Stimulated activated CD8-positive, alpha-beta memory T cell treated with anti-CD3 and anti-CD28 coated beads, Interleukin-4, amount 100 ng/mL, for 4 hours (primary cell): ENCODE results near the gene CENPB.

Source experiments
- DNase-seq, 2 donors: peaks; one replicate each; pipeline ENCODE4 v3.0.0-alpha.2; 2020; ENCODE audit warnings: low read depth in 2 of 2, low spot score in 1 of 2

The CENPB gene

DNA sequence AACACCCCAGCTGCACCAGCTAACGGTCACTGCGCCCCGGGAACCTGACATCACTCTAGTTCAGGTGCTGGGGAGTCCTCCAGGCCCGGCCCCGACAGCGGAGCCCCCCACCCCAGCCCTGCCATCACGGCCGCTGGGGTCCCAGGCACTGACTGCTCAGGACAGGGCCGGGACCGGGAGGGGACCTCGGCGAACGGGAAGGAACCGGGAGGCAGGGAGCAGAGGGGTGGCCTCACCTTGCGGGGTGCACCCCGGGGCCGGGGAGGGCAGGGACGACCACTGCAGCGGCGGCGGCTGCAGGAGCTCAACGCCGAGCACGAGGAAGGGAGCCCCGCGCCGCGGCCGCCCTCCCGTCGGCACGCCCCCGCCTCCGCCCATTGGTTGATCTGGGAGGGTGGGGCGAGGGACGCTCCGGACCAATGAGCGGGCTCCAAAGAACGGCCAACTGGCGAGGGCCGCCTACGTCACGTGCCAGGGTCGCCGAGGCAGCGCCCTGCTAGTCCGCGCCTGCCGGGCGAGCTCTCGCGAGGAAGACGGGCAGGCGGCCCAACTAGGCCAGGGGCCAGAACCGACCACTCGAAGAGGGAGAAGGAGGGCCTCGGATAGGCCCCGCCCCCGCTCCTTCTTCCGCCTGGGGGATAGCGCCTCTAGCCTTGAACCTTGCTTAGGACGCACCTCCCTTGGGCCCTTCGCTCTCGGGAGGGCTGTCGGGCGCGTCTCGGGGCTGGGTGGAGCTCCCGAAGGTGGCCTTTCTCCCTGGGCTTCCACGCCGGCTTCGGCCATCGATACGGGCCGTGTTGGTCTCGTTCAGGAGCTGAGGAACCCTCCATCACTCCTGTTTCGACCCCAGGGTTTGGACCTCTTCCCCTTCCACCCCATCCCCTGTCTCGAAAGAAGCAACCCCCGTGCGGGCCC, 18.9 kb downstream of the CENPB start, which contains the start of gene ADISSP:
ADISSP (minus strand) TSS at position 327 of the 915 bp plus-strand sequence. CDS start 7,653 bp downstream, outside the sequence.
- peak; percentile 89 to 94 for DNase-seq

DNA sequence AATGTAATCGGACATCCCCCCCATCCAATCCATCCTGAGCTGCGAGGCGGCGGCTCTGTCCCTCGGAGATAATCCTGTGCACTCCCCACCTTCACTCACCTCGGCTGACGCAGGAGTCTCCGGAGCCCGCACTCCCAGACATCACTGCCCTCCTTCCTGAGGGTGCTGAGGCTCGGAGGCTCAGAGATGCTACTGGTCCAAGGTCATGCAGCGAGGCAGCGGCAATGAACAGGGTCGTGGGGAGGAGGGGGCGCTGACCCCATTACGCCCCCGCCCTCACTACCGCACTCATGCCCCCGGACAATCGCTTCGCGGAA, 19.5 kb downstream of the CENPB start:
- DNase-seq: no peak

DNA sequence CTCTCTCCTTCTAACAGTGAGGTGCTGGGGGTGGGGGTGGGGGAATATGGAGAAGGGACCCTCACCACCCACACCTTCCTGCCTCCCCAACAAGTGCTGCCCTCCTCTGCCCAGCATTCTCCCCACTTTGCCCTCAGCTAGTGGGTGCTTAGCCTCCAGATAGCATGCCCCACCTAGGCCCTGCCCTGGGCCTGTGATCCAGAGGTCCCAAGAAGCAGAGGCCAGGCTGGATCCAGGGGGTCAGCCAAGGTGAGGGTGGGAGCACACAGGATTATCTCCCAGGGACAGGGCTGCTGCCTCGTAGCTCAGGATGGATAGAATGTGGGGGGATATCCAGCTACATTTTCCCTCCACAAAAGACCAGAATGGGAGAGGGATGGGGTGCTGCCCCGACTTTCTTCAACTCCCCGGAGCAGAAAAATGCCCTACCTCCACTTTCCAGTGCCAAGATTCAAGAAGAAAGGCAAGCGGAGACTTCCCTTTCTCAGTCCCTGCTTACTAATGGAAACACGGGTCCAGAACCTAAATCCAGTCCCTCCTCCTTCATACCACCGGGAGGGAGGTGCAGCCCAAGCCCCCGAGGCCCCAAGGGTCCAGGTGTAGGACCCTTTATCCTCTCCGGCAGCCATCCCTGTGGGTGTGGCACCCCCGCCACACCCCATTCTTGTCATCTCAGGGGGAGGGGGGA, 20.0 kb downstream of the CENPB start:
- no peak for DNase-seq

DNA sequence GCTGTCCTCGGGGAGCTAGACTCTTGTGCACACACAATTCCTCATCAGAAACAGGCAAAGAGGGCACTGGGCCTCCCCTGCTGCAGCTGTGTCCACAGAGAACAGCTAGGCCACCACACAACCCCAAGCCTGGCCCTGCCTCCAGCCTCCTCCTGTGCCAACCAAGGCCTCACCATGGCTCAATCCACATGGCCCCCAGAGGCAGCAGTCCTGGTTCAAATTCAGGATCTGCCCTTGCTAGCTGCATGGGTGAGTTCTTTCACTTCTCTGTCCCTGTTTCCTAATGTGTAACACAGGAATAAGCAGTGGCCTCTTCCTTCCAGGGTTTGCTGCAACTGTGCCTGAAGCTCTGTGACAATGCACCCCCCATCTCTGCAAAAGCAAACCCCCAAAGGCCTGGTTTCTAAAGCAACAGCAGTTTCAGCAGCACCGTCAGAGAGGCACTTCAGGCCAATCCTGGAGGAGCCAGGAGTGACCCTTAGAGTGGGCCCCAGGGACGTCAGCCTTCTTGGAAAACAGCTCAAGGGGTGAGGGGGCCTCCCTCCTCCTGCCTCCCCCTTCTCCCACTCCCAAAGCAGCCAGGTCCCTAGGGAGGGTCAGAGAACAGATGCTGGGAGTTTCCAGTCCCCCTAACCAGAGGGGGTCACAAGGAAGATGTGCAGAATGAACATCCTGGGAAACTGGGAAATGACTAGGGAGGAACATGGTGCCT, 21.2 kb downstream of the CENPB start:
- no peak for DNase-seq

DNA sequence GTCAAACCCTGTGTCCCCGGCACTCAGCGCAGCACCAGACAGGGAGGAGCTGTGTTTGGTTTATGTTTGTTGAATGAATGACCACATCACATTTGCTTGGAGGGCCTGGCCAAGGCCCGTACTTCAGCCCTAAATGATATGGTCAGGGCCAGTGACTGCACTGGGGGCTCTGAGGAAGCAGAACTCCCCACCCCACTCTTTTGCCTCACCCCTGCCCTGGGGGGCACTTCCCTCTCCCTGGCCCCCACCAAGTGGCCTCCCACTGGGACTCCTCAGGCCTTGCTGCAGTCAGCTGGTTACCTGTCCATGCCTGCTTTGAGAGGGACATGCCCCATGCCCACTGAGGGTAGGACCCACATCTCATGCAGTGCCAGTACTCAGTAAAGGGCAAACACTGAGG, 21.9 kb downstream of the CENPB start:
- no peak for DNase-seq

DNA sequence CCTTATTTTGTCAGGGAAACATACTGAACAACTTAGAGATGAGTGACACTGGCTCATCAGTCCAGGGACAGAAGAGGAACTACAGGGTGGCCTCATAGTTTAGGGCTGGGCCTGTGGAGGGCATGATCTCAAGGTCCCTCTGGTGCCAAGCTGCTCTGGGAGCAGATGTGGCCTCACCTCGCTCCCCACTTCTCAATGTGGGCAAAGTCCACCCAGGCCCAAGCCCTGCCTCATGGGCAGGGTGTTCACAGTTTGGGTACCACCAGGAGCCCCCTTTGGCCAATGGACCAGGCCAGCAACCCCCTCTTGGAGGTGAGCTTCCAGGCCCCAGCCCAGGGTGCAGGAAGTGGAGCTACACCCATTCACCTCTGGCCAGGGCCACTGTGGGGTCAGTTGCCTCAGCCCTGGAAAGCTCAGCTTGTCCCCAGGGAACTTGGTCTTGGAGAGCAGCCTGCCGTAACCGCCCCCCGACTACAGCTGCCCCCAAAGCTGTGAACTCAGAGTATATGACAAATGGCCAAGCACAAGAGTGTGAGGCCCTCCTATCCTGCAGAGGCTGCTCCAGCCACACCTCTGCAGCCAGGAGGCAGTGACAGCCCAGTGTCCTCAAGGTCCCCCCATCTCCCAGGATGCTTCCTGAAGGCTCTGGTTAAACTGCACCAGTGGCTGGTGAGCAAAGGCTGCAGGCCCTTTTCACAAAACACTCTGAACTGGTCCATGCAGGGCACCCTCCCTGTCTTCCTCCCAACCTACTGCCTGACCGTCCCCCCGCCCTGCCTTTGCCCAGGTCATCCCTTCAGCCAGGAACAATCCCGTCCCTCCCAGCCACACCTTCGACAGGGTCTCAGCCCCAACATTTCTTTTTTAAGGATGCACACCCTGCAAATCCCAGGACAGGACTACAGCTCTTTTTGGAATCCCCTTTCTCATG, 22.6 kb downstream of the CENPB start:
- no peak for DNase-seq

DNA sequence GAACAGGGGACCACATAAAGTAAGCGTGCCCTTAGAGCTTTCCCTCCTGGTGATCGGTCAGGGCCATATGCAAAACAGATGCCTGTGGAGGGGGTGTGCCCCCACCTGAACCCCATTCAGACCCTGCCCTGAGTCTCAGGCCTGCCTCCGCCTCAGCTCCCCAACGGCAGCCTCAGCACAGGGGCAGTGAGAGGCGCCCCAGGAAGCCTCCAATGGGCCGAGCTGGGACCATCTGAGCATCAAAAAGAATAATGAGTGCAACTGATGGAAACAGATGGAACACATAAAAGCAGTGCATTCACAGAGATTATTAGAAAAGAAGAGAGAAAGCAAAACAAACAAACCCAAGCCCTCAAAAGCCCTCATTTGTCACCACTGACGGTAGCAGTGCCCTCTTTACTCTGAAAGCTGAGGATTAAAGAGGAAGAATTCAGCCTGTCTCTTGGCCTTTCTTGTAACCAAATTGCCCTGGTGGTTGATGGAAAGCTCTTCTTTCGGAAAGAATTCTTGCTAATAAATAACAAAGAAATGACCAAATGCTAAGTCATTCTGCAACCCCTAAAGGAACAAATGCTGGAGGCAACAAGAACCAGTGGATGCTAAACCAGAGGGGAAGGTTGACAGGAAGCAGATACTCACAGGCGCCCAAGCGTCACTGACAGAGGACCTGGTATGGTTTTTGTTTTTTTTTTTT, 25.7 kb downstream of the CENPB start:
- DNase-seq: no peak

DNA sequence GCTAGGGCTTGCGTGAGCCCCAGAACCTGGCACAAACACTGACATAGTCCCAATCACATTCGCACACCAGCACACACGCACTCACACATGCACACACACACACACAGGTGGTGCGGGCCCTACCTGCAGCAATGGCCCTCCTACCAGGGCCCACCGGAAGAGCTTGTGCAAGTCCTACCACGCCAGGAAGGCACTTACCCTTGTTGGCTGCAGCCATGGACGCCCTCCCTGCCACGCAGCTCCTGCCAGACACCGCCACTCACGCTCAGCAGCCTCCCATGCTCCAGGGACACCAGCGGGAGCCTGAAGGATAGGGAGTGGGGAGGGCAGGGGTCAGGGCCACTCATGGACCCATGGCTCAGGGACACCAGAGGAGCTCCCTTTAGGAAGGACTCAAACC, 26.7 kb downstream of the CENPB start:
- DNase-seq: no peak

DNA sequence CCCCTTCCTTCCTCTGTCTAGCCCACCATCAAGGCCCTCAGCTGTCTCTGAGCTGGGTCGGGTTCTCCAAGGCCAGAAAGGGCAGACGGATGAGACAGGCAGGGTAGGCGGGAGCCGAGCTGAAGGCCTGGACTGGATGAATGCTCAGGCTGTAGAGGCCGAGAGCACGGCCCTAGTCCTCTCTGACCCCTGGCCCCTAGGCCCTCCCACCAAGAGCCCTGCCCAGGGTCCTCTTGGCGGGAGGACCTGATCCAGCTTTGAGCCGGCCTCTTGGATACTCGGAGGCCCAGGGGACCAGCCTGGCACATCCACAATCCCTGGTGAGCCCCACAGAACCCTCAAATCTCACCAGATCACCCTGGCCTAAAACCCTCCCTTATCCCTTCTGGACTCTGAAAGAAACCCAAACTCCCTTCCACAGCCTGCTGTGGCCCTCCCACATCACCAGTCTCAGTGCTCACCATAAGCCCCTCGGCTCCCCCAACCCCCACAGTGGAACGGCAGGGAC, 27.2 kb downstream of the CENPB start:
- no peak for DNase-seq

DNA sequence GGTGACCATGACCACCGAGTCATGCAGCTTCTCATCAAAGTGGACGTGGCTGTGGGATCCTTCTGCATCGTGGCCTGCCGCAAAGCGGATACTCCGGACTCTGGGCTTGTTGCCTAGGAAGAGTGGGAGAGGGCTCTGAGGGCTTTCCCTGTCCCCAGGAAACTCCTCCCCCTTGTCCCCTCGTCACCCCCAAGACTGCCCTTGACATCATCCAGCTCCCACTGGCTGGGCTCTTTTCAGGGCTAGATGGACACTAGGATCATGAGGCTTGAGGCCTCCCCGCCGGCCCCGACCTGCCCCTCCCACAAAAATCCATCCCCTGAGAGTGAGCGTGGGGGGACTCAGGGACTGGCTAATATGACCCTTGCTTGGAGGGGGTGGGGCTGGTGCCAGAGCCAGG, 28.0 kb downstream of the CENPB start:
- no peak for DNase-seq

DNA sequence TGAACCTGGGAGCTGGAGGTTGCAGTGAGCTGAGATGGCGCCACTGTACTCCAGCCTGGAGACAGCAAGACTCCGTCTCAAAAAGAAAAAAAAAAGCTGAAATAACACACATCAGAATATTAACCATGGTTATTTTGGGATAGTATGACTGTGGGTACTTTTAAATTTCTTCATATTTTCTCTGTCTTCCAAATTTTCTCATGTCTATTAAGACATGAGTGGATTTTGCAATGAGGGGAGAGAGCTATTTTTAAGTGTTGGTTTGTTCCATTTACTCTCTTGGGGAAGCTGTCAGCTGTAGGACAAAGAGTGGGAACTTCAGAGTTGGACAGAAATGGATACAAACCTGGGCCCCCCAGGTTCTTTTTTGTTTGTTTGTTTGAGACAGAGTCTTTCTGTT, 29.3 kb downstream of the CENPB start:
- no peak for DNase-seq

DNA sequence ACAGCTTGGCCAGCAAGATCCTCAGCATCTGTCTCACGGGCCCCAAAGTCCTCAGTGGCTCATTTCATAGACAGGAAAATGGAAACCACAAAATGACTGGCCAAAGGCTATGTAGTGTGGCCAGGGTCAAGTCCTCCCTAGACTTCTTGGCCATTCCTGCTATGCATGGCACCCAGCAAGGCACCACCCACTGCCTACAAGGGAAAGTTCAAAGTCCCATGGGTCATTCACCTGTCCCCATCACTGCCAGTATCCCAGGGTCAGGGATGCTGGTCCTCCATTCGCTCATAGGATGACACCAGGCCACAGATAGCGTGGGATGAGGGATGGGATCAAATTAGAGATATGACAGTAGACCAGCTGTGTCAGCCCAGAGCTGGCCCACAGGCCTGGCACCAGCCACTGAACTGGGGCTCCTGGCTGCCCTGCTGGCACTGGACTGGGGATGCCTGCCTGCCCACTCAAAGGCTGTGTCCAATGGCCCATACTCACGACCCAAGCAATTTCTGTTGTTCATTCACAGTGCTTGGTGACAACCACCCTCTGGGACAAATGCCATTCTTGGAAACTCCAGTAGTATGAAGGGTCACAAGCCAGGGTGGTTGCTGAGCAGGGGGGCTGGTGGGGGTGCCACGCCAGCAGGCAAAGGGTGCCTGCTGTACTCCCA, 30.6 kb downstream of the CENPB start:
- DNase-seq: no peak

DNA sequence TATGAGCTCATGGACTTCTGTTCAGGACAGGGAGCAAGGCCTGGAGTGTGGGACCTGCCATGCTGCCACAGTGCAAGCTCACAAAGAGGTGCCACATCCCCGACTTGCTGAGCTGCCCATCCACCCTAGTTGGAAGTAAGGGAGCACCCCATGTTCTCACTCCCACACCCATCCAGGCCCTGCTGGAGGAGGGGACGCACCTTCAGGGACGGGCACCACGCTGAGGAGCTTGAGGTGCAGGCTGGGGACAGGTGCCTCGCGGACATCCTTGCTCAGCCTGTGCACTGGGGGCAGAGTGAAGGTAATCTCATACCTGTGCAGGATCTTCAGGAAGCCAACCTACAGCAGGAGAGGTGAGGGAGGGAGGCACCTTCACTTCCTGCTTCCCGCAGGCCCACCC, 31.3 kb downstream of the CENPB start:
- DNase-seq: no peak

DNA sequence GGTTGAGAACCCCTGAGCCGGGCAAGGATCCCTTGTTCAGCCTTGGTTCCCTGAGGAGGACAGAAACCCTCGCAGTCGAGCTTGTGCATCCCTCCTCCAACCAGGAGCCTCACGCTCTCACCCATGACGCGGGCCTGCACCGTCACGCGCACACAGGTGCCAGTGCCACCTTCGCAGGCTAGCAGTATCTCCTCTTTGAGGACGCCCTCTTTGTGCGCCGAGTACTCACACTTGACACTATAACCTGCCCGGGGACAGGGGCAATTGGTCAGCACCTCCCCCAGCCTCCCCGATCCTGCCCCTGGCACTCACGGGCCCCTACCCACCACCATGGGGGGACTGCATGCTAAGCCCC, 32.3 kb downstream of the CENPB start:
- no peak for DNase-seq

DNA sequence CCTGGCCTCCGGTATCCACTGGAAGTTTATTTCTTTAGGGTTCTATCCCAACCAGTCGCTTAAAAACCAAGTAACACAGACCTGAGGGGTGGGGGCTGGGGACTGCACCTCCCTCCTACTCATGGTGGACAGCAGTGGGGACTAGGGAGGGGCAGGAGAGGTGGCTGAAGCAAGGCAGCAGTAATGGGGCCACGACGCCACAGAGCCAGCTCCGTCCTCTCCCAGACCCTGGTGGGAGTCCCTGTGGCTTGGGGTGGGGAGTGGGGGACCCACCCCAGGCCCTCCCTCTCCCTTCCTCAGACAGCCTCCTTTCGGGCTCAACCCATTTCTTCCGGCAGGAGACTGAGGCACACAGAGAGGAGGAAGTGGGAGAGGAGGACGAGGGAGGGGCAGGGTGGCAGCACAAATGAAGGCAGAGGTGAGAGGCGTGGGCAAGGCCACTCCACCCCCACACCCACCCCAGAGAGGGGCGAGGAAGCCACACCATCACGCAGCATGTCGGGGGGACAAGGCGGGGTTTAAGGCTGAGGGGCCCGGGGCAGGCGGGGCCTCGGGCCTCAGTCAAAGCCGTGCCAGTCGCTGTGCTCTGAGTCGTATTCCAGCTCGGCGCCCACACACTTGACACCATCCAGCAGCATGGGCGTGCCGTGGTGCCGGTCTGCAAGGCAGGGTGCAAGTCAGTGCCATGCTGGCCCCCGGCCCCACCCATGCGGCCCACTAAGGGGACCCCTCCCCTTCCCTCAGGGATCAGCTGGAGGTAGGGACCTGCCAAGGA, 32.9 kb downstream of the CENPB start:
- DNase-seq: no peak

DNA sequence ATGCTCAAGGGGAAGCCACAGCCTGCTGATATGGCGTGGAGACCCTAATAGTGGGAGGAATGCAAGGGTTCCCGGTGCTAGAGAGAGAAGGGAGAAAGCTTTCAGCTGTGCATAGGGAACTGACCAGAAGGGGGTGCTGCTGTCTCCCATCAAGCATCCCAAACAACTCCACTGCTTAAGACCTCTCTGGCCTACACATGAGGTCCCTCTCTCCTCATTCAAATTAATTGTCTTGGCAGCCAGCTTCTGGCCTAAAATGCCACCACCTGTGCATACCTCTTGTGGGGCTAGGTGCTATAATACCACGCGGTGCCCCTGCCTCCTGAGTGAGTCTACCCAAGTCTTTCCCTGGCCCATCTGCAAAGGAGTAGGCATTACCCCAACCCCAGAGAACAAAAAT, 33.4 kb downstream of the CENPB start:
- peak; percentile 14 to 46 for DNase-seq

DNA sequence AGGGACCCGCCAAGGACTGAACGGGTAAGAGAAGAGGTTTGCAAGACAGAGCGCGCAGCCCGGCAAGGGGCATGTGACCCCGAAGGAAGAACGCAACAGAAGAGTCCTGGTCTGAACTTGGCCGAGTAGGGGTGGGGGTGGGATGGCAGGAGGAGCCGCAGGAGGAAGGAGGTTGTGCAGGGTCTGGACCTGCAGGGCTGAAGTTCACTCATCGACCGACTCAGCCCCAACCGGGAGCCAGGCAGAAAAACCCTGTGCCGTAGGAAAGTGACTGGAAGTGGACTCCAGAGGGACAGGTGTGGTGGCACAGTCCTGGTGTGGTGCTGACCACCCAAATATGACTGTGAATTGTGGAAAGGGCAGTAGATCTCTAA, 34.2 kb downstream of the CENPB start:
- DNase-seq: no peak

DNA sequence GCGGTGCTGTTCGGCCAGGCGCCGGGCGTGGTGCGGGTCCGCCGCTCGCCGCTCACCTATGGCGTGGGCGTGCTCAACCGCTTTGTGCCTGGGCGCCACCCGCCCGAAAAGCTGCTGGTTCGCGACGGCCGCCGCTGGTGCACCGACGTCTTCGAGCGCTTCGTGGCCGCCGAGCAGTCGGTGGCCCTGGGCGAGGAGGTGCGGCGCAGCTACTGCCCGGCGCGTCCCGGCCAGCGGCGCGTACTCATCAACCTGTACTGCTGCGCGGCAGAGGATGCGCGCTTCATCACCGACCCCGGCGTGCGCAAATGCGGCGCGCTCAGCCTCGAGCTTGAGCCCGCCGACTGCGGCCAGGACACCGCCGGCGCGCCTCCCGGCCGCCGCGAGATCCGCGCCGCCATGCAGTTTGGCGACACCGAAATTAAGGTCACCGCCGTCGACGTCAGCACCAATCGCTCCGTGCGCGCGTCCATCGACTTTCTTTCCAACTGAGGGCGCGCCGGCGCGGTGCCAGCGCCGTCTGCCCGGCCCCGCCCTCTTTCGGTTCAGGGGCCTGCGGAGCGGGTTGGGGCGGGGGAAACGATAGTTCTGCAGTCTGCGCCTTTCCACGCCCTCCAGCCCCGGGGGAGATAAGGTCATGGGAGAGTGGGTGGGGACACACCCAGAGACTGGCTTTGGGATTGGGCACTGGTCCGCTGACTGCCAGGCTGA, 34.7 kb downstream of the CENPB start:
- peak in 1 of 2 donors; percentile 6 for DNase-seq
